Activated T-cell treated with anti-CD3 and anti-CD28 coated beads, Interleukin-2, amount 50 U/mL, for 24 hours (primary cell): ENCODE data around the gene PTBP1.

ENCODE experiments used
- DNase-seq: peaks from one replicate; pipeline ENCODE4 v3.0.0-alpha.2; 2020
- H3K27ac Mint-ChIP-seq: 2 replicates; pipeline ENCODE4 v1.8.0; 2020; ENCODE audit warnings: mild to moderate bottlenecking, mixed read lengths
- H3K27me3 Mint-ChIP-seq: 2 replicates; pipeline ENCODE4 v1.8.0; 2020; ENCODE audit warnings: mixed read lengths
- H3K36me3 Mint-ChIP-seq: 2 replicates; pipeline ENCODE4 v1.8.0; 2020; ENCODE audit warnings: low read depth, mixed read lengths
- H3K4me1 Mint-ChIP-seq: 2 replicates; pipeline ENCODE4 v1.8.0; 2020; ENCODE audit warnings: low read depth, mixed read lengths
- H3K4me3 Mint-ChIP-seq: 2 replicates; pipeline ENCODE4 v1.8.0; 2020; ENCODE audit warnings: mild to moderate bottlenecking, moderate library complexity, mixed read lengths
- H3K9me3 Mint-ChIP-seq: 2 replicates; pipeline ENCODE4 v1.8.0; 2020; ENCODE audit warnings: mixed read lengths

Gene PTBP1

DNA sequence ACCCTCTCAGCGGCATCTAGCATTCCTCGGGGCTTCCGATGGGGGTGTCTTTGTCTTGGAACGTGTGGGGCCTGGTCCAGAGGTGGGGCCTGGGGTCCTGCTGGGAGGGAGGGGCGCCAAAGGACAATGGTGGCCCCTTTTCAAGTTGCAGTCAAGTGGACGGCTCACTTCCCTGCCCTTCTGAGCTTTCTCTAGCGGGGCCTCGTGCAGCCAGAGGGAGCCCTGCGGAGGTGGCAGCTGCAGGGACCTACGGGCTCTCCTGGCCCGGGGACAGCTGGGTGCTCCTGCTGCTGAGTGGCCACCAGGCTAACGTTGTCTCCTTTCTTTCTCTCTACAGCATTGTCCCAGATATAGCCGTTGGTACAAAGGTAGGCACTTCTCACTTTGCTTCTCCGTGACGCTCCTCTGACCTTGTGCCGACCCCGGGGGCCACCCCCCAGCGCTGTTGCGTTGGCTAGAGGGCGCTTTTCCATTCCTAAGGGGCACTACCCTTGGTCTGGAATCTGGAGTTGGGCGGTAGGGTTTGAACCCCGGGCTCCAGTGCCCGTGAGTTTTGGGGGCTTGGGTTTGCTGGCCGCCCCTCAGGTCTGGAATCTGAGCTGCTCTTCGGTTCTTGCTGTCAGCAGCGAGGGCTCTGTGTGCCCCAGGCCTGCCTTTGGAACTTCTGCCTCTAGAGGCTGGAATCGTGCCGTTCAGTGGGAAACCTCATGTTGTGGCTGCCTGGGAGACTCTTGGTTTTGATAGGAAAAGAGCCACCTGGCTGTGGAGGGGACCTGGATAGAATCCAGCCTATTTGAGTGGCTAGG, 2.0 kb downstream of the PTBP1 start:
- H3K27ac Mint-ChIP-seq = peak overlapping the region; percentile 95
- peak overlapping the region; percentile 90 for H3K4me3 Mint-ChIP-seq
- peak; percentile 55 for DNase-seq
- no peaks in the 10 kb centered on the region for H3K27me3 Mint-ChIP-seq
- H3K9me3 Mint-ChIP-seq = no peaks in the 10 kb centered on the region
- peaks cover 47% of the 10 kb centered on the region for H3K4me1 Mint-ChIP-seq
- H3K36me3 Mint-ChIP-seq = peaks cover 62% of the 10 kb centered on the region

DNA sequence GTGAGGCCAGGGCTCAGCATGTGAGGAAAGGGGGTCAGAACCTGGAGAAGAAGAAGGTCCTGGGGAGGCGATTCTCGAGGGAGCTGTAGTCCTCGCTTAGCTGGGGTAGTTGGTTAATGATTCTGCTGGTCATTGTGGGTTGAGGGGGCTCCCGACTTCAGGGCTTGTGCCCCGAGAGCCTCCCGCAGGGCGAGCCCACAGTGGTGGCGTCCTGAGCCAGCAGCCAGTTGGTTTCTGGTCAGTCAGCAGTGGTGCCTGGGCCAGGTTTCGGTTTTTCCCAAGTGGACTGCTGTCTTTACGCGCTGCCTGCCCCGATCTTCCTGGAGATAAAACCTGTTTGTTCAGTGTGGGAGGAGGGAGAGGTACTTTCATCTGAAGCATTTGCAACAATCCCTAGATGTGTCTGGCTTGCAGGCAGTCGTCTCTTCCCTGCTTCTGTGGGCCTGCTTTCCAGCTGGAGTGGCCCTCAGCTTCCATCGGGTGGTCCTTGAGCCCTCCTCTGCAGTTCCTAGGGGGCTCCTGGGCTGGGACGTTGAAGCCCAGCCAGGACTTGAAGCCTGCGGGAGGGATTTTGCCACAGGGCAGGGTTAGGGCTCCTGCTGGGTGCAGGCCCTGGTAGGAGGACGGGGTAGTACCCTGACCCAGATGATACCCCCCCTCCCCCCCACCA, 3.2 kb downstream of the PTBP1 start:
- Mint-ChIP-seq H3K27me3 (no peaks in the 10 kb centered on the region), H3K4me1 (peaks cover 50% of the 10 kb centered on the region), H3K27ac (peak overlapping the region; percentile 95), H3K9me3 (no peaks in the 10 kb centered on the region), H3K36me3 (peaks cover 71% of the 10 kb centered on the region), H3K4me3 (peak overlapping the region; percentile 90)
- DNase-seq = no peak

DNA sequence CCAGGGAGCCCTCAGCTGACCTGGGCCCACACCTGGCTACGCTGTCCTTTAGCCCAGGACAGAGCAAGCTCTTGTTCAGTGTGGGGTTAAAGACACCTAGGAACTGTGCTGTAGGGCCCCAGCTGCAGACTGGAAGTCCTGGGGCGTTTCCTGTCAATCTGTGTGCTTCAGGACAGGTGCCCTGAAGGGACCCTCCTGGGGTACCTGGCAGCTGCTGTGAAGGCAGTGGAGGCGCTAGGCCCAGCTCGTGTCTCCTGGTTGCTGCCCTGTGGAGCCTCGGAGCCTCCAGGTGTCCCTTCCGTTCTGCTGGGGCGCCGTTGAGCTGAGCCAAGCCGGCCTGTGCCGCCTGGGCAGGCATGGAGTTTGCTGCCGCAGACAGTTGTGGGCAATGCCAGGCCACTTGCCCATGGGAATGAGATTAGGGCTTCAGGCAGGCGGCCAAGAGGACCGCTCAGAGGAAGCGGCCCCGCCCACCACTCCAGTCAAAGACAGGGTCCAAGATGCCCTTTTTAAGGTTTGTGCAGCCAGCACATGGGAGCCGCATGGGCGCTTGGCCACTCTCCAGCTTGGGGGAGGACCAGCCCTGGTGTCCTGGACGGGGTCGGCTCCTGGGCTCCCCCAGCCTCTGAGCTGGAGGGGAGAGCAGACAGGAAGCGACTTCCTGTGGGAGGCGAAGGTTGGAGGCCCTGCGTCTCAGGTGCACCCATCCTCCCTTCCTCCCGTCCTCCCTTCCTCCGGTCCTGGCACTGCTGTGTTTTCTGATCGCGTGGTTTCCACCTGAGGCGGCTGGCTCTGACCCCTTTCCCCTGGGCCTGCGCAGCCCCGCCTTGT, 4.0 kb downstream of the PTBP1 start:
- Mint-ChIP-seq H3K4me3 (peak overlapping the region; percentile 90), H3K4me1 (peaks cover 50% of the 10 kb centered on the region), H3K36me3 (peaks cover 73% of the 10 kb centered on the region), H3K27me3 (no peaks in the 10 kb centered on the region), H3K9me3 (no peaks in the 10 kb centered on the region), H3K27ac (peak overlapping the region; percentile 95)
- DNase-seq = peak; percentile 58

DNA sequence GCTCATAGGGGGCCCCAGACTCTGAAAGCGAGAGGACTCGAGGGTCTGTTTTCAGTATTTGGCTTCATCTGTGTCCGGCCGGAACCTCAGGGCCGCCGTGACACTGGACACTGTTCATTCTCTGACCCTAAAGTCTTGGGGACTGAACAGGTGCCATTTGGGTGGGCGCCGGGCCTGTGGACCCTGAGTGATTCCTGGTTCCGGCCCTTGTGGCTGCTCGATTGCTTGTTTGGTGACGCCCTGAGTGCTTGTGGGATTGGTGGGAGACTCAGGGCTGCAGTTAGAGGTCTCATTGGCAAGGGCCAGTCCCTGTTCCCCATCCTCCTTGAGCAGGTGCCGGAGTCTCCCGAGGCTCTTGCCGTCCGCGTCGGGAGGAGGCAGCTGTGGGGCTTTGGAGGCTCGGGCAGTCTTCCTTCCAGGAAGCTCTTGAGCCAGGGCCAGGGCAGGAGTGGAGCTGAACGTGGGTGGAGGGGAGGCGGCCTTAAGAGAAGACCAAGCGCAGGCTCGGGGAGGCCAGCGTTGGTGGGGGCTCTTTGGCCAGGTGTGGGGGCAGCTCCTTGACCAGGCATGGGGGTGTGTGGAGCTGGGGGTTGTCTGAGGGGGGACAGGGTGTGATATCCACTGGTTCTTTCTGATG, 4.7 kb downstream of the PTBP1 start:
- no peak for DNase-seq
- Mint-ChIP-seq H3K4me1 (peaks cover 46% of the 10 kb centered on the region), H3K27ac (peak overlapping the region; percentile 95), H3K4me3 (peak overlapping the region; percentile 90), H3K27me3 (no peaks in the 10 kb centered on the region), H3K36me3 (peaks cover 78% of the 10 kb centered on the region), H3K9me3 (no peaks in the 10 kb centered on the region)

DNA sequence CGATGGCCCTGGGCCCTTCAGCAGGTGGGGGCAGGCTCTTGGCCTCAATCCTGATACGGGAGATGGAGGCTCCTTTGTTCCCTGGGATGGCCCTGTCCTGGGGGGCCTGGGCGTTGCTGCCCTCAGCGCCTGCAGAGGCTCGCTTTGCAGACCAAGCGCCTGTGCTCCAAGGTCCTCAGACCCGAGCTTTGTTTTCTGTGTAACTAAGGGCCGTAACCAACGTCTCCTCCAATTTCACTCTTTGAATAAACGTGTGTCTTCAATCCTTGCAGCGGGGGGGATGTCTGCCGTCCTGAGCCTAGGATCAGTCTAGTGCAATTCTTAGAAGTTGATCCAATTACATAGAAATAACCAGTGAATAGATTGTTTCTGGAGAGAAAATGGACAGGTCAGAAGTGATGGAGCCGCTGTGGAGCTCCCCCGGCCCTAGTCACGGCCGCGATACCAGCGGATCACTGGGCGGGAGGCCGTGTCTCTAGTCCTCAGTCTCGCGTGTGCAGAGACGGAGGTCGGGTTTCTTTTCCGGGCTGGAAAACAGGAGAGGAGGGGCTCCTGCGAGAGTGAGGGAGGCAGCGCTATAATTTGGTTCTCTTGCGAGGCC, 5.3 kb downstream of the PTBP1 start:
- no peaks in the 10 kb centered on the region for H3K27me3 Mint-ChIP-seq
- peaks cover 46% of the 10 kb centered on the region for H3K4me1 Mint-ChIP-seq
- peak overlapping the region; percentile 90 for H3K4me3 Mint-ChIP-seq
- H3K36me3 Mint-ChIP-seq = peaks cover 84% of the 10 kb centered on the region
- no peaks in the 10 kb centered on the region for H3K9me3 Mint-ChIP-seq
- no peak for DNase-seq
- peak overlapping the region; percentile 95 for H3K27ac Mint-ChIP-seq

DNA sequence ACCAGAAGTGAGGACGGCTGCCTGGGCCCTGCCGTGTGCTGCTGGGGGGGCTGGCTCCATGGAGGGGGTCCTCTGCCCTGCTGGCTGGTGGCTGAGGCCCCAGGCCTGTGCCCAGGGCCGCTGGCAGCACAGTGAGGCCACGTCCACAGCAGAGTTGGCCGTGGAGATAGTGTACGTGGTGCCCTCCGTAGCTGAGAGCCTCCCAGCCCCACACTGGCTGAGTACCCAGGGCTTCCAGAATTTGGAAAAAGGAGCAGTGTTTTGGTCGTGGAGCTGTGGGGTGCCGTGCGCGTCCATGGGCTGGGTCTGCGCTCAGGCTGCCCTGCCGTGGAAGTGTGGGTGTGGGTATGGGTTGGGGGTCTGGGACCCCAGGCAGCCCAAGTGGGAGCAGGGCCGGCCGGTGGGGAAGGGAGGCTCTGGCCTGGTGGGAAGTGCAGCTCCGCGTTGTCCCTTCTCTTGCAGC, 5.9 kb downstream of the PTBP1 start:
- peak overlapping the region; percentile 95 for H3K27ac Mint-ChIP-seq

DNA sequence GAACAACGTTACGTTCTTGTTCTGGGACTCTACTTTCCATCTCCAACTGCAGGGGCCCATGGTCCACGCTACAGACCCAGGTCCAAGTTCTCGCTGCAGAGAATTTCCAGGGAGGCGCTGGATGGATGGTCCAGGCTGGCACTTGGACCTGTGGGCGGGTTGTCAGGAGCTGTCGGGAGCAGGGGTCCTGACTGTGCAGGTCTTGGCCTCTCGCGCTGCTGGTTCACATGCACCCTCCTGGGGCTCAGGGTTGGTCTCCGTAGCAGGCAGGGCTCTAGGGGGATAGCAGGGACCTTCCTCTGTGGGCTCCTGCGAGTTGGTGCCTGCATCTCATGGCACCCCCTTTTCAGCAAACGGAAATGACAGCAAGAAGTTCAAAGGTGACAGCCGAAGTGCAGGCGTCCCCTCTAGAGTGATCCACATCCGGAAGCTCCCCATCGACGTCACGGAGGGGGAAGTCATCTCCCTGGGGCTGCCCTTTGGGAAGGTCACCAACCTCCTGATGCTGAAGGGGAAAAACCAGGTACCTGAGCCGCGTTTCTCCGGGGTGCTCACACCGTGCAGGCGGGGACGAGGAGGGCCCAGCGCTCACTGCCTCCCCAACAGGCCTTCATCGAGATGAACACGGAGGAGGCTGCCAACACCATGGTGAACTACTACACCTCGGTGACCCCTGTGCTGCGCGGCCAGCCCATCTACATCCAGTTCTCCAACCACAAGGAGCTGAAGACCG, 6.6 kb downstream of the PTBP1 start:
- peaks cover 46% of the 10 kb centered on the region for H3K4me1 Mint-ChIP-seq

More for the DNA sequence above, 5.9 kb downstream of the PTBP1 start:
- H3K9me3 Mint-ChIP-seq = no peaks in the 10 kb centered on the region
- DNase-seq = no peak
- H3K4me1 Mint-ChIP-seq = peaks cover 46% of the 10 kb centered on the region
- H3K36me3 Mint-ChIP-seq = peaks cover 89% of the 10 kb centered on the region
- peak overlapping the region; percentile 48 for H3K4me3 Mint-ChIP-seq
- H3K27me3 Mint-ChIP-seq = no peaks in the 10 kb centered on the region

DNA sequence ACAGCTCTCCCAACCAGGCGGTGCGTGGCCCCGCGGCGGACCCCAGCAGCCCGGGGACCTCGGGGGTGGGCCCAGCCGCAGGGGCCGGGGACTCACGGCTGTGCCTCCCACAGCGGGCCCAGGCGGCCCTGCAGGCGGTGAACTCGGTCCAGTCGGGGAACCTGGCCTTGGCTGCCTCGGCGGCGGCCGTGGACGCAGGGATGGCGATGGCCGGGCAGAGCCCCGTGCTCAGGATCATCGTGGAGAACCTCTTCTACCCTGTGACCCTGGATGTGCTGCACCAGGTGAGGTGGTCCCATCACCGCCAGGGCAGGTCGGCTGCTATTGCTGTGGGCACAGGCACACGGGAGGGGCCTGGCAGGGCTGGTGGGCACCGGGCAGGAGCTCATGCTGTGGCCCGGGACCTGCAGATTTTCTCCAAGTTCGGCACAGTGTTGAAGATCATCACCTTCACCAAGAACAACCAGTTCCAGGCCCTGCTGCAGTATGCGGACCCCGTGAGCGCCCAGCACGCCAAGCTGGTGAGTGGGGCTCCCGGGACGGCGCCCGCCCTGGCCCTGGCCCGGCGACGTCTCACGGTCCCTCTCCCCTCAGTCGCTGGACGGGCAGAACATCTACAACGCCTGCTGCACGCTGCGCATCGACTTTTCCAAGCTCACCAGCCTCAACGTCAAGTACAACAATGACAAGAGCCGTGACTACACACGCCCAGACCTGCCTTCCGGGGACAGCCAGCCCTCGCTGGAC, 7.3 kb downstream of the PTBP1 start:
- Mint-ChIP-seq H3K27ac (peak overlapping the region; percentile 95), H3K9me3 (no peaks in the 10 kb centered on the region), H3K36me3 (peaks cover 86% of the 10 kb centered on the region)

More for the DNA sequence above, 6.6 kb downstream of the PTBP1 start:
- Mint-ChIP-seq H3K36me3 (peaks cover 87% of the 10 kb centered on the region), H3K27ac (peak overlapping the region; percentile 95), H3K9me3 (no peaks in the 10 kb centered on the region), H3K4me3 (peak overlapping the region; percentile 48), H3K27me3 (no peaks in the 10 kb centered on the region)
- DNase-seq = no peak

DNA sequence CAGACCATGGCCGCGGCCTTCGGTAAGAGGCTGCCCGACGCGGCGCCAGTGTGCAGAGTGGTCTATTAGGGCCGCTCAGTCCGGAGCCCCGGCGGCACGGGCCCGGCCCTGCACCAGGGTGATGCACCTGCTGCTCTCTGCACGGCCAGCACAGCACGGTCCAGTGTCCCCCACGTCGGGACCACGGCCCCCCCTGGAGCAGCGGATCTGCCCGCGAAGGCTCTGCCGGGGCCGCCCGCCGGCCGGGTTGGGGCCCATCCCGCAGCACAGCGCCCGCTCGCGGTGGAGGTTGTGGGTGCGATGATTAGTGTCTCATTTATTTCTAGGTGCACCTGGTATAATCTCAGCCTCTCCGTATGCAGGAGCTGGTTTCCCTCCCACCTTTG, 7.9 kb downstream of the PTBP1 start:
- no peak for DNase-seq
- H3K27me3 Mint-ChIP-seq = no peaks in the 10 kb centered on the region
- peak overlapping the region; percentile 81 for H3K27ac Mint-ChIP-seq
- peaks cover 86% of the 10 kb centered on the region for H3K36me3 Mint-ChIP-seq
- H3K4me1 Mint-ChIP-seq = peaks cover 37% of the 10 kb centered on the region
- H3K9me3 Mint-ChIP-seq = no peaks in the 10 kb centered on the region
- peak overlapping the region; percentile 31 for H3K4me3 Mint-ChIP-seq

More for the DNA sequence above, 7.3 kb downstream of the PTBP1 start:
- peaks cover 42% of the 10 kb centered on the region for H3K4me1 Mint-ChIP-seq
- H3K4me3 Mint-ChIP-seq = no peak overlapping the region
- no peaks in the 10 kb centered on the region for H3K27me3 Mint-ChIP-seq
- DNase-seq = no peak

DNA sequence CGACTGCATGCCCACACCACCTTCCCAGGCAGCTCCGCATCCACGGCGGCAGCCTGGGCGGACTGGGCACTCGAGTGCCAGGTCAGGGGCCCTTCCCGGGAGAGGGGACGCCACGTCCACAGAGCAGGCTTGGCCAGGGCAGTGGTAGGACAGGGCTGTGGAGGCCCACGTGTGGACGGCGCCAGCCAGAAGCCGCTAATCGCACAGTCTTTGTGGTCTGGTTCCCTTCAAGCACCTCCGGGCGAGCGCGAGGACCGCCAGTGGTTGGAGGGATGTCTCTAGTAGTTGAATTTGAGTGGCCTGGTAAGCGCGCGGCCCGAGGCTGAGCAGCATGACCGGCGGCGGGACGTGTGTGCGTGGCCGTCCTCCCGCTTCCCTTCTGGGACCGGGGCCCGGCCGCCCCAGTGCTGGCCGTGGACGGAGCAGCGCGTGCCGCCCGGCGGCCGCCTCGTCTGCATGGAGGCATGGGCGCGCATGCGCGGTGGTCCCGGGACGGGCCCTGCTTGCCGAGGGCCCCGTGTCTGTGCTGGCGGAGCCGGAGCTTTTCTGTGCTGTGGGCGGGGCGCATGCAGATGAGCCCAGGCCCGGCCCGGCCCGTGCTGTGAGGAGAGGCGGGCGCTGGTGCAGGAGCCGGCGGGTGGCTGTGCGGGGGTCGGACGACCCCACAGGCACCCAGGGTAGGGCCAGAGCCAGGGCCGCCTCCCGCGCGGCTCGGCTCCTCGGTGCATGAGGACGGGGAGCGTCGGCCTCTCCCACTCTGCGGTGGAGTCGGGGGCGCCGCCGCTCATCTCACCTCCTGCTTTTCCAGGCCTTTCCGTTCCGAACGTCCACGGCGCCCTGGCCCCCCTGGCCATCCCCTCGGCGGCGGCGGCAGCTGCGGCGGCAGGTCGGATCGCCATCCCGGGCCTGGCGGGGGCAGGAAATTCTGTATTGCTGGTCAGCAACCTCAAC, 8.6 kb downstream of the PTBP1 start:
- Mint-ChIP-seq H3K36me3 (peaks cover 86% of the 10 kb centered on the region), H3K9me3 (no peaks in the 10 kb centered on the region)

DNA sequence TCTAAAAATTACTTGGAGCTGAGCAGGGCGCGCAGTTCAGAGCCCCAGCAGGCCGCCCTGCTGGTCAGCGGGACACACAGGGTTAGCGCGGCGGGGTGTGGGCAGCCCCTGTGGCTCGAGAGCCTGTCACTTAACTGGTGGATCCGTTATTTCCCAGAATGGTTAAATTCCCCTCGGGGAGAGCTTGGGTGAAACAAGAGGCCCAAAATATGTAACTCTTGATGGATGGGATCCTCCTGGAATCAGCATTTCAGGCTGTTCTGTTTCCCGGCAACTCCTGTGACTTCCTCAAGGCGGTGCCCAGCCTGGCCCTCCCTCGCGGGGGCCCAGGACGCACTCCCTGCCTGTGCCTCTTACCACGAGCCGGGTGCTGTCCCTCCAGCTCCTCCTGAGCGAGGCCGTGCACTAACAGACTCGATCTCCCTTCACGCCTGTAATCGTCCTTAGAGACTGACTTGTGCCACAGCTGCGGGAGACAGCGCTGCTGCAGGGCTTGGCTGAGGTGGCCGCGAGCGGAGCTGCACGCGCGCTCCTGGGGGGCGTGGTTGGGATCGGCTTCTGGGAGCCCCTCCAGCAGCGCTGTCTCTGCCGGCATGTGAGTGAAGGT, 9.7 kb downstream of the PTBP1 start:
- Mint-ChIP-seq H3K4me1 (peaks cover 21% of the 10 kb centered on the region), H3K36me3 (peaks cover 83% of the 10 kb centered on the region), H3K4me3 (no peak overlapping the region), H3K27ac (peak overlapping the region; percentile 74), H3K9me3 (no peaks in the 10 kb centered on the region), H3K27me3 (no peaks in the 10 kb centered on the region)
- no peak for DNase-seq

More for the DNA sequence above, 8.6 kb downstream of the PTBP1 start:
- DNase-seq = no peak
- H3K27me3 Mint-ChIP-seq = no peaks in the 10 kb centered on the region
- peak overlapping the region; percentile 31 for H3K4me3 Mint-ChIP-seq
- peaks cover 31% of the 10 kb centered on the region for H3K4me1 Mint-ChIP-seq
- H3K27ac Mint-ChIP-seq = peak overlapping the region; percentile 81
